Measurements from ENCODE around the gene GCDH. TPM values are rescaled to one million over a fixed set of nuclear protein-coding genes. Genes with fewer than 3 reads are reported as not detected.

GCDH gene
- total and polyA plus RNA-seq, 2 of the 8 experiments (the other 6 are each of a cell fraction or from before 2014, with no cell fraction given) = 67.3 to 89.4 TPM

DNA sequence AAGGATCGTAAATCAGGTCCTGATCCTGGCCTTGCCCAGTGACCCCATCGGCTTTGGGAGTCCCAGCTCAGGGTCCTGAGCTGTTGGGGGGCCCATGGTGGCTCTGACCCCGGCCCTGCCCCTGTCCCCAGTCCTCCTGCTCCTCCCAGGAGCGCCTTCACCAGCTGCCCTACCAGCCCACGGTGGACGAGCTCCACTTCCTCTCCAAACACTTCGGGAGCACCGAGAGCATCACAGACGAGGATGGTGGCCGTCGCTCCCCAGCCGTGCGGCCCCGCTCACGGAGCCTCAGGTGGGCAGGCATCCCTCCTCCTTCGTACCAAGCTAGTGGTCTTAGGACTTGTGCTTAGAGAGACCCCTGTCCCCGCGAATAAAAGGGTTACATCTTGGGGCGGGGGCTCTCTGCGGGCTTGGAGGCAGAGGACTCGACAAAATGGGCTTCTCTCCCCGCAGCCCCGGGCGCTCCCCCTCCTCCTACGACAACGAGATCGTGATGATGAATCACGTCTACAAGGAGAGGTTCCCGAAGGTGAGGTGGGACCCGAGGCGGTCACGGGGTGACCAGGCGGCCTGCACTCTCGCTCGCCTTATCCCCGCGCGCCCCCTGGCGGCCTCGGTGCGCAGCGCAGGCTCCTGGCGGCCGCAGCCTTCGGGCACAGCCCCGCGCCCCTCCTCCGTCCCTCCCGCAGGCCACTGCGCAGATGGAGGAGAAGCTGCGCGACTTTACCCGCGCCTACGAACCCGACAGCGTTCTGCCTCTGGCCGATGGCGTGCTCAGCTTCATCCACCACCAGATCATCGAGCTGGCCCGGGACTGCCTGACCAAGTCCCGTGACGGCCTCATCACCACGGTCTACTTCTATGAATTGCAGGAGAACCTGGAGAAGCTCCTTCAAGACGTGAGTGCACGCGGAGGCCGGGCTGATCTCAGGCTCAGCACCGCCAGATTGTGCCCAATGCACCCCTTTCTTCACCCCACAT is 43.5 kb upstream of the GCDH start (continued):
- peak; percentile 3; the same call in 1 of the 2 replicates for TF ChIP-seq TEAD4 (IDR thresholded peaks at IDR 0.05; ENCODE audit: low read depth, low read length)
